Measurements from ENCODE around the gene RSAD2. TPM values are rescaled to one million over a fixed set of nuclear protein-coding genes. Genes with fewer than 3 reads are reported as not detected.
"Not testable (repeated sequence)": the region's sequence is repeated elsewhere in the genome, so short reads cannot be mapped to it uniquely, and the experiment has no call there.

Gene RSAD2
- total RNA-seq, 1 experiment from 2014 or later, result not detected

GRCh38 chr2:6852195-6852594 lies 25.4 kb upstream of the RSAD2 start:
- H3K4me3 ChIP-seq (ENCODE audit: insufficient read depth, low read depth, low read length), result no peak overlapping the region
- no peaks in the 10 kb centered on the region for H3K36me3 ChIP-seq (replicated peaks; ENCODE audit: control insufficient read depth, insufficient read depth, low read length)
- H3K27me3 ChIP-seq (ENCODE audit: control insufficient read depth, insufficient read depth, low read length), result no peaks in the 10 kb centered on the region
- DNase-seq, result no peak

- H3K27me3 ChIP-seq (ENCODE audit: control insufficient read depth, insufficient read depth, low read length), result no peaks in the 10 kb centered on the region
- H3K4me3 ChIP-seq (ENCODE audit: insufficient read depth, low read depth, low read length), result no peak overlapping the region
- H3K36me3 ChIP-seq (replicated peaks; ENCODE audit: control insufficient read depth, insufficient read depth, low read length), result no peaks in the 10 kb centered on the region
- DNase-seq, result no peak
These were observed 23.2 kb upstream of the RSAD2 start for GRCh38 chr2:6854416-6854815.

- H3K27me3 ChIP-seq (ENCODE audit: control insufficient read depth, insufficient read depth, low read length), result no peaks in the 10 kb centered on the region
- H3K36me3 ChIP-seq (replicated peaks; ENCODE audit: control insufficient read depth, insufficient read depth, low read length), result no peaks in the 10 kb centered on the region
- H3K4me3 ChIP-seq (ENCODE audit: insufficient read depth, low read depth, low read length), result no peak overlapping the region
- DNase-seq, result no peak
These were observed 21.6 kb upstream of the RSAD2 start for GRCh38 chr2:6855860-6856547.

GRCh38 chr2:6856548-6856920 lies 21.0 kb upstream of the RSAD2 start:
- Histone ChIP-seq H3K4me3 (ENCODE audit: insufficient read depth, low read depth, low read length) (no peak overlapping the region), H3K36me3 (replicated peaks; ENCODE audit: control insufficient read depth, insufficient read depth, low read length) (no peaks in the 10 kb centered on the region), H3K27me3 (ENCODE audit: control insufficient read depth, insufficient read depth, low read length) (no peaks in the 10 kb centered on the region)
- DNase-seq, result no peak

- not testable (repeated sequence) for H3K27me3 ChIP-seq (ENCODE audit: control insufficient read depth, insufficient read depth, low read length); H3K36me3 ChIP-seq (replicated peaks; ENCODE audit: control insufficient read depth, insufficient read depth, low read length); H3K4me3 ChIP-seq (ENCODE audit: insufficient read depth, low read depth, low read length); DNase-seq
These were observed 19.0 kb upstream of the RSAD2 start for GRCh38 chr2:6858466-6859027.

GRCh38 chr2:6860296-6860695 lies 17.3 kb upstream of the RSAD2 start:
- peaks cover 19% of the 10 kb centered on the region for H3K27me3 ChIP-seq (ENCODE audit: control insufficient read depth, insufficient read depth, low read length)
- no peak overlapping the region for H3K4me3 ChIP-seq (ENCODE audit: insufficient read depth, low read depth, low read length)
- DNase-seq, result no peak
- no peaks in the 10 kb centered on the region for H3K36me3 ChIP-seq (replicated peaks; ENCODE audit: control insufficient read depth, insufficient read depth, low read length)

- H3K27me3 ChIP-seq (ENCODE audit: control insufficient read depth, insufficient read depth, low read length), result peaks cover 34% of the 10 kb centered on the region
- no peak for DNase-seq
- no peaks in the 10 kb centered on the region for H3K36me3 ChIP-seq (replicated peaks; ENCODE audit: control insufficient read depth, insufficient read depth, low read length)
- H3K4me3 ChIP-seq (ENCODE audit: insufficient read depth, low read depth, low read length), result no peak overlapping the region
These were observed 13.8 kb upstream of the RSAD2 start for GRCh38 chr2:6863792-6864191.

GRCh38 chr2:6864231-6864754 lies 13.3 kb upstream of the RSAD2 start:
- no peak overlapping the region for H3K4me3 ChIP-seq (ENCODE audit: insufficient read depth, low read depth, low read length)
- DNase-seq, result no peak
- H3K27me3 ChIP-seq (ENCODE audit: control insufficient read depth, insufficient read depth, low read length), result peaks cover 34% of the 10 kb centered on the region
- no peaks in the 10 kb centered on the region for H3K36me3 ChIP-seq (replicated peaks; ENCODE audit: control insufficient read depth, insufficient read depth, low read length)

GRCh38 chr2:6864923-6865345 lies 12.6 kb upstream of the RSAD2 start:
- H3K4me3 ChIP-seq (ENCODE audit: insufficient read depth, low read depth, low read length), result peak overlapping the region; percentile 59
- H3K36me3 ChIP-seq (replicated peaks; ENCODE audit: control insufficient read depth, insufficient read depth, low read length), result no peaks in the 10 kb centered on the region
- peaks cover 34% of the 10 kb centered on the region for H3K27me3 ChIP-seq (ENCODE audit: control insufficient read depth, insufficient read depth, low read length)
- DNase-seq, result no peak

- peak; percentile 87 for DNase-seq
- Histone ChIP-seq H3K4me3 (ENCODE audit: insufficient read depth, low read depth, low read length) (peak within 1 kb of the TSS; percentile 59), H3K27me3 (ENCODE audit: control insufficient read depth, insufficient read depth, low read length) (peaks cover 34% of the 10 kb centered on the region), H3K36me3 (replicated peaks; ENCODE audit: control insufficient read depth, insufficient read depth, low read length) (no peaks in the 10 kb centered on the region)
These were observed 12.0 kb upstream of the RSAD2 start, which contains the start of gene CMPK2 for GRCh38 chr2:6865346-6866274. TSS of gene CMPK2 (minus strand) at chr2:6865907. CDS start at chr2:6865696, 211 bp downstream.

- peak; percentile 60 for DNase-seq
- H3K36me3 ChIP-seq (replicated peaks; ENCODE audit: control insufficient read depth, insufficient read depth, low read length), result no peaks in the 10 kb centered on the region
- H3K4me3 ChIP-seq (ENCODE audit: insufficient read depth, low read depth, low read length), result peak overlapping the region; percentile 59
- H3K27me3 ChIP-seq (ENCODE audit: control insufficient read depth, insufficient read depth, low read length), result peaks cover 34% of the 10 kb centered on the region
These were observed 11.3 kb upstream of the RSAD2 start for GRCh38 chr2:6866275-6866671.

- H3K4me3 ChIP-seq (ENCODE audit: insufficient read depth, low read depth, low read length), result no peak overlapping the region
- H3K27me3 ChIP-seq (ENCODE audit: control insufficient read depth, insufficient read depth, low read length), result peaks cover 34% of the 10 kb centered on the region
- H3K36me3 ChIP-seq (replicated peaks; ENCODE audit: control insufficient read depth, insufficient read depth, low read length), result no peaks in the 10 kb centered on the region
These were observed 10.6 kb upstream of the RSAD2 start for GRCh38 chr2:6866982-6867381.

GRCh38 chr2:6872394-6872793 lies 5.2 kb upstream of the RSAD2 start:
- Histone ChIP-seq H3K36me3 (replicated peaks; ENCODE audit: control insufficient read depth, insufficient read depth, low read length) (no peaks in the 10 kb centered on the region), H3K4me3 (ENCODE audit: insufficient read depth, low read depth, low read length) (no peak overlapping the region)

More at GRCh38 chr2:6866982-6867381, 10.6 kb upstream of the RSAD2 start:
- DNase-seq, result no peak

GRCh38 chr2:6874032-6874431 lies 3.5 kb upstream of the RSAD2 start:
- Histone ChIP-seq H3K27me3 (ENCODE audit: control insufficient read depth, insufficient read depth, low read length) (no peaks in the 10 kb centered on the region), H3K4me3 (ENCODE audit: insufficient read depth, low read depth, low read length) (no peak overlapping the region), H3K36me3 (replicated peaks; ENCODE audit: control insufficient read depth, insufficient read depth, low read length) (no peaks in the 10 kb centered on the region)
- DNase-seq, result no peak

More at GRCh38 chr2:6872394-6872793, 5.2 kb upstream of the RSAD2 start:
- peaks cover 1% of the 10 kb centered on the region; the same call in 1 of the 2 replicates for H3K27me3 ChIP-seq (ENCODE audit: control insufficient read depth, insufficient read depth, low read length)
- DNase-seq, result no peak

Data from H7 (cell line).